Mucosa of gallbladder (tissue), 1 donor: ENCODE data around the gene GLDN. TPM values are rescaled to one million over a fixed set of nuclear protein-coding genes. Genes with fewer than 3 reads are reported as not detected.
"Not testable (repeated sequence)": the region's sequence is repeated elsewhere in the genome, so short reads cannot be mapped to it uniquely, and the experiment has no call there.

Experiments
- DNase-seq: peaks from one replicate; pipeline ENCODE4 v3.0.0-alpha.2; 2020; ENCODE audit warnings: low spot score
- total RNA-seq: library from RNA; stranded (reverse); gene quantifications from one replicate; pipeline ENCODE4 v1.2.1, GENCODE V29; 2021
- donor health status: DM: no; HTN: no; CAD: no.

GLDN gene
- total RNA-seq, 1 donor from 2014 or later = 20.7 TPM

GRCh38 chr15:51387699-51388041 is 46.2 kb downstream of the GLDN start:
- no peak for DNase-seq

DNA sequence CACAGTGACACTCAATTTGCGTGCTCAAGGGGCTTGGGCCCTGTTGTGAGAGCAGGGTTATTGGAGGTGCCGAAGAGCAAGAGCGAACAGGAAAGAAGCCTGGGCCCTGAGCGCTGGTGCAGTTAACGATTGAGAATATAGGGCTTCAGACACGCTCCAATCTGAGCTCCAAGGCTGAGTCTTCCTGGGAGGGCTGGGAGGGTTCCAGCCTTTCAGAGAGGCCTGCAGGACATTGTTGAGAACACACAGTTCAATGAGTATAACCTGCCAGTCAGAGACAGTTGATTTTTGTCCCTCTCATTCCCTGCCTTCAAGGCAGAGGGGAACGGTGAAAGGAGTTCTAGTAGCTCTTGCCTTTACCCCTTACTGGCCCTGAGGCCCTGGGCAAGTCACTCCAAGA is 47.3 kb downstream of the GLDN start:
- DNase-seq = no peak

DNA sequence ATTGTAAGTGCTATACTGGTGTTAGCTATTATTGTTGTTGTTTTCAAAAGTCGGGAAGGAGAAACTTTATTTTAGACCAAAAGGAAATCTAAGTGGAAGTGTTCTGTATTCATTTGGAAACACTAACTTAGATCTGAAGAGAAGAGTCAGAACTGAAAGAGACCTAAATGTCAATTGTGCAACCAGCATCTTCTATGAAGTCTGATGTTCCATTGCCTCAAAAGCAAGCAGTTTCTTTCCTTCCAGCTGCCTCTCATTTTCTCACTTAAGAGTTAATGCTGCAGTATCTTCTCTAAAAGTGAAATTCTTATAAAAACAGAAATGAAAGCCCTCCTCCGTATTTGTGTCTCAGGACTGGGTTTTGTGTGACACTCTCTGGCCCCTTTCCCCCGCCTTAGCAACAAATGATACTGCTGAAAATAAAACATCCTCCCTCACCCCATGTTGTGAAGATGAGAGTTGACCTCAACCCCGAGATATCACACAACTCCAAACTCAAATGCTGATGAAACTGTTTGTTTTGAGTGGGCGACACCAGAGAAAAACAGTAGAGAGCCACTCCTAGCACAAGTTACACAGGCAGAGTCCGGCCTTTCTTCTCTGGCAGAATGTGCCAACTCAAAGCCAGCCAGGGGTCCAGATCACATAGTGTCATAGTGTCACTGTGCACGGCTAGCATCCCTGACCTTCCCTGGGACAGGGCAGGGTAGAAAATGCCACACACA is 48.9 kb downstream of the GLDN start:
- DNase-seq = no peak

DNA sequence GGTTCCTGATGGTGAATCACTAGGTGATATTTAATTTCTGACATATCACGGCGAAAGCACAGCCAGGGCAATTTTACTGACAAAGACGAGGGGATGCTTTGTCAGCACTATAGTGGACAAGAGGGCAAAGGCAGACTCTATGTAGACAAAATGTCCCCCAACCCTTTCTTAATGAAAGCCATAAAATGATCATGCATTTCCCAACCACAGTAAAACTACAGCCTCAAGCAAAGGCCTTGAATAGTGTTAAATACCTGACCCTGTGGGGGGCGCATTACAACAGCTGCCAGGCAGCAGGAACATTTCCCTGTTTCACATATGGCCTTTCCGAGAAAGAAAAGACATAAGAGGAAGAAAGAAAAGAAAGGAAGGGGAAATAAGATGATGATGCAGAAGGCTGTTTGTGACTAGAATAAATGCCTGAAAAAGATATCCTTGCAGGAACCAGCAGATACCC is 49.5 kb downstream of the GLDN start:
- DNase-seq = no peak

- no peak for DNase-seq
These were observed 55.5 kb downstream of the GLDN start for GRCh38 chr15:51396921-51397320.

- no peak for DNase-seq
These were observed 57.2 kb downstream of the GLDN start for GRCh38 chr15:51398626-51399025.

DNA sequence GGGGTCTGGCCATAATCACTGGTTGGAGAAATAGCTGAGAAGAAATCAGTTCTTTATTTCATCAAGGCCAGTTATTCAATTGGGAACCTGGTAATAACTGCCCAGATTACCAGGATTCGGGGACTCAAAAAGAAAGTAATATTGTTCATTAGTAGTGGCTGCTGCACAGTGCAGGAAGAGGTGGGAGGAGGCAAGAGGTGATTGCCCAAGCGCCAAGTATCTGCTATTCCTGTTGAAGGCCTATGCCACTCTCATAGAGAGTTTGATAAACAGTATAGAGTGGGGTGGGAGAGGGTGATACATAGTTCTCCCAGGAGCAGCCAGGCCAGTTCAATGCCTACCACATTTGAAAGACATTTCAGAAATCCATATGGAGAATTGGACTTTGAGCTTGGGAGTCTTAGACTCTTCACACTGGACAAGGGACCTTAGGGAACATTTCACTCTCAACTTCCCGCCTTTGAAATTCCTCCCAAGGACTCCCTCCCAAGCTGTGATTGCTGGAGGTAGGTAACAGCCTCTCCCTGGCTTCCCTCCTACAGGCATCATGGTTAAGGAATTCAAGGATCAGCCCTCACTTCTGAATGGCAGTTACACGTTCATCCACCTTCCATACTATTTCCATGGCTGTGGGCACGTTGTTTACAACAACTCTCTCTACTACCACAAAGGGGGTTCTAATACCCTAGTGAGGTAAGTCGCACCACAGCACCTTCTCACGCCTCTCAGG is 59.8 kb downstream of the GLDN start:
- DNase-seq = no peak

GRCh38 chr15:51401872-51402517 is 60.5 kb downstream of the GLDN start:
- peak; percentile 34 for DNase-seq

DNA sequence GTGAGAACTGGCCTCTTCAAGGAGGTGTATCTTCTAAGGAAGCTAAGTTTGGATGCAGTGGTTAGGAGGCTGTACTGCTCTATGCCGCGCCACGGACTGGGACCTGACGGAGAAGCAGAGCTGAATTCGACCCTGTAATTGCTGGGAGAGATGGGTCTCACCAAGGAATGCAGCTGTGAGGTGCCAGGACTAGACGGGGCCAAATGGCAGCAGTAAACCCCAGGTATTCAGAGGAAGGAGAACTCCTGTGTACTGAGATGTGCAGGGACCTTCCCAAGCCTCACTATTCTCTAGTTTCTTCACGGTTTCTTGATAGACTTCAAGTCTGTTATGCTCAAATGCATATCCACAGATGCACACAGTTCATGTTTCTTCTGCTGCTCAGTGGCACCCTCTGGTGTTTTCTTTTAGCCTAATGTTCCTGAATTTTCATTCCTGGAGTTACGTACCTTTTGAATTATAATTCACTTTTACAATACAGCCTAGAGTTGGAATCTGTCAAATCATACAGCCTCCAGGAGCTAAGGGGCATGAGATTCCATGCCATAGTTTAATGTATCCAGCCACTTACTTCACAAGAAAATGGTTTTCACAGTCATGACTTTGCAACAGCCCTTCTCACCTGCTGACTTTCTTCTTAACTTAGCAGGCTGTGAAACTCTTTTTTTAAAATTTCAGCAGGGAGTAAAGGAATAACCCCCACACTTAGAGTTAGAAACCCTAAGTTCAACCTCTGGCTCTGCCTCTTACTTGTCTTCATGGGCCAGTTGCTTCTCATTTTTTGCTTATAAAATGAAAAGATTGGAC is 61.8 kb downstream of the GLDN start:
- DNase-seq = no peak

DNA sequence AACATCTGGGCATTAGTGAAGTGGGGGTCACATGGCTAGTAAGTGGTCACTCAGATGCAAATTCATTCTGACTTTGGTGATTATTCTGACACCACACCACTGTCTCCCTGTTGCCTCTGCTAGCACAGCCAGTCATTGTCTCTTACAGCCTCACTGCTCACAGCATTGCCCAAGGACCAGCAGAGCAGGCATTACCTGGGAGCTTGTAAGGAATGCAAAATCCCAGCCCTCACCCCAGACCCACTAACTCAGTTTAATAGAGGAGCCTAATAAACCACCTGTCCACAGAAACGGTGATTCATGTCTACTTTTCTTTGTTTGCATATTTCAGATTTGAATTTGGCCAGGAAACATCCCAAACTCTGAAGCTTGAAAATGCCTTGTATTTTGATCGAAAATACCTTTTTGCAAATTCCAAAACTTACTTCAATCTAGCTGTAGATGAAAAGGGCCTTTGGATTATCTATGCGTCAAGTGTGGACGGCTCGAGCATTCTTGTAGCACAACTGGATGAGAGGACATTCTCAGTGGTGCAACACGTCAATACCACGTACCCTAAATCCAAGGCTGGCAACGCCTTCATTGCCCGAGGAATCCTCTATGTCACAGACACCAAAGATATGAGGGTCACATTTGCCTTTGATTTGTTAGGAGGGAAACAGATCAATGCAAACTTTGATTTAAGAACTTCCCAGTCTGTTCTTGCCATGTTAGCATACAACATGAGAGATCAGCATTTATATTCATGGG is 62.7 kb downstream of the GLDN start:
- no peak for DNase-seq

DNA sequence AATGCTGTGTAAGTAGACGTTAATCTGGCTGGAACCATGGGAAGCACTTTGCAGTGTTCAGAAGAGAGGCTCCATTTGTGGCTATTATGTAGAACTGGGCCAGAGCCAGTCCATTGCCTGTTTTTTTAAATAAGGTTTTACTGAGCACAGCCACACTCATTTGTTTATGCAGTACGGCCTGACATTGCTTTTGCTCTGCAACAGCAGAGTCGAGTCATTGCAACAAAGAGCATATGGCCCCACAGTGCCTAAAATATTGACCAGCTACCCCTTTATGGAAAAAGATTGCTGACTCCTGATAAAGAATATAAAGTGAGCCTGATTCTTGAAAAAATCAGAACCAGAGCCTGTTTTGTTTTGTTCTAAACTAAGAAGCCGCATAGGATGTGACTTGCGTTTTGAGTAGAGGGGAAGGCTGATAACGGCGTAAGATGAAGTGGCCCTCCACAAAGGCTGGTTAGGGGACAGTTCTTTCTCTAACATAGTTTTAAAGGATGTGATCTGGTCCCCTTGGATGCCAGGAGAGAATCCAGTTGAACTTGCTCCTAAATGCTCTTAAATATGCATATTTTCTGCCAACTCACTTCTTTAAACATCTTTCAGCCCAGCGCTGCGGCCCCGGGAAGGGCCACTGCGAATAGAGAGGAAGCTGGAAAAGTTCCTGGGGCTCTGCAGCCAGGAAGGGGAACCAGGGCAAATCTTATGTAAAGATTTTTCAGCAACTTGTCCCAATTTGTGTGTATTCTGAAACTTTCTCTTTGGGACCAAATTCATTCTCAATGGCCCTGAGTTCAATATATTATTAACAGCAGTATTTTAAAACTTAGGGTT is 64.5 kb downstream of the GLDN start:
- DNase-seq = no peak

DNA sequence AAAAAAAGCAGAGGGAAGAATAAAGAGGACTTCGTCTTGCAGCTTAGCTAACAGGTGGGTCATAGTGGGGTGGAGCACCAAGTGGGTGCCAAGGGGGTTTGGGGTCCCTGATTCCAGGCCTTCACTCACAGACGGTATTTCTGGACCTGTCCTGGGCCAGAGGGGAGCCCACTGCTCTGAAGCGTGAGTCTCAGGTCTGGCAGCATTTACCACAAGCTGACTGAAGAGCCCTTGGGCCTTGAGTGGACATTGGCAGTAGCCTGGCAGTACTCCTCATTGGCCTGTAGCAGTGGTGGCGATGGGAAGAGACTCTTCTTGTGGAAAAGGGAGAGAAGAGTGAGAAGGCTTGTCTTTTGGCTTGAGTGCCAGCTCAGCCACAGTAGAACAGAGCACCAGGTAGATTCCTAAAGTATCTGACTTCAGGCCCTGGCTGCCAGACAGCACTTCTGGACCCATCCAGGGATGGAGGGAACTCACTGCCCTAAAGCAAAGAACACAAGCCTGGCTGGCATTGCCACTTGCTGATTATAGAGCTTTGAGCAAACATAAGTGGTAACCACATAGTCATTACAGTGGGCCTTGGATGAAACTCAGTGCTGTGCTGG is 72.9 kb downstream of the GLDN start:
- no peak for DNase-seq

DNA sequence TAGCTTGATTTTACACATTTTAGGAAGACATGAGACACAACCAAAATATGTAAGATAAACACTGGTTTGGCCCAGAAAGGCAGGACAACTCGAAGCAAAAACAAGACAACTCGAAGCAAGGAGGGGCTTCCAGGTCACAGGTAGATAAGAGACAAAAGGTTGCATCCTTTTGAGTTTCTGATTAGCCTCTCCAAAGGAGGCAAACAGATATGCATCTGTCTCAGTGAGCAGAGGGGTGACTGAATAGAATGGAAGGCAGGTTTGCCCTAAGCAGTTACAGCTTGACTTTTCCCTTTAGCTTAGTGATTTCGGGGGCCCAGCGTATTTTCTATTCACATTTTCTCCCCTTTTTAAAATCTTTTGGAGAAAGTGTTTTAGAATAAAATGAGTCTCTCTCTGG is 74.7 kb downstream of the GLDN start:
- no peak for DNase-seq

DNA sequence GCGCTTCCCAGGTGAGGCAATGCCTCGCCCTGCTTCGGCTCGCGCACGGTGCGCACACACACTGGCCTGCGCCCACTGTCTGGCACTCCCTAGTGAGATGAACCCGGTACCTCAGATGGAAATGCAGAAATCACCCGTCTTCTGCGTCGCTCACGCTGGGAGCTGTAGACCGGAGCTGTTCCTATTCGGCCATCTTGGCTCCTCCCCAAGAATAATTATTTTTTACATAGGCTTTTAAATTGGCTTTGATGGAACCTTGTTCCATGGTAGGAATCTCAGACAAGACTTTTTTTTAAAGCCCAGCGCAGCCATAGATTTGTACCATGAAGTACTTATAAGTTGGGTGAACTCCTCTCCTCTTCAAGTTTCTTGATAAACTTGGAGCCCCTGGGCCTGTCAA is 81.6 kb downstream of the GLDN start:
- DNase-seq = not testable (repeated sequence)

DNA sequence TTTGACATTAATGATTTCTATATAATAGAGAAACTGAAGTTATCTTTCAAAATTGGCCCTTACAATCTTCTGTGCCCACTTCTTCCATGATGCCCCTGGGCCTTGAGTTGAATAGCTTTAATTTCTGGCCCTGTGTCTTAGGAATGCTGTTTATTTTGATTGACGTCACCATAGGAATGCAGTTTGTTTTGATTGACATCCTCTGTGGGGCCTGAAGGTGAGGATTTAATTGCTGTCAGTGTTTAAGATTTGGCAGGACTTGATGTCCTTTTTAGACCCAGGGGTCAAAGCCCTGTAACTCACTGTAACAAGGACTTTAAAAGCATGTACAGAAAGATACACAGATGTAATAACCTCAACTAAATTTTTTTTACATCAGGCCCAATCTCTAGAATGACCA is 83.3 kb downstream of the GLDN start:
- no peak for DNase-seq

- no peak for DNase-seq
These were observed 84.1 kb downstream of the GLDN start for GRCh38 chr15:51425517-51426040.

DNA sequence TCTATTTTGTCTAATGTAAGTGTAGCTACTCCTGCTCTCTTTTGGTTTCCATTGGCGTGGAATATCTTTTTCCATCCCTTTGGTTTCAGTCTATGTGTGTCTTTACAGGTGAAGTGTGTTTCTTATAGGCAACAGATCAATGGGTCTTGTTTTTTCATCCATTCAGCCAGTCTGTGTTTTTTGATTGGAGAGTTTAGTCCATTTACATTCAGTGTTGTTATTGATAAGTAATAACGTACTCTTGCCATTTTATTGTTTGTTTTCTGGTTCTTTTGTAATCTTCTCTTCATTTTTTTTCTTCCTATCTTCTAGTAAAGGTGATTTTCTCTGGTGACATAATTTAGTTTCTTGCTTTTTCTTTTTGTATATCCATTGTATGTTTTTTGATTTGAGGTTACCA is 97.1 kb downstream of the GLDN start:
- DNase-seq = no peak

DNA sequence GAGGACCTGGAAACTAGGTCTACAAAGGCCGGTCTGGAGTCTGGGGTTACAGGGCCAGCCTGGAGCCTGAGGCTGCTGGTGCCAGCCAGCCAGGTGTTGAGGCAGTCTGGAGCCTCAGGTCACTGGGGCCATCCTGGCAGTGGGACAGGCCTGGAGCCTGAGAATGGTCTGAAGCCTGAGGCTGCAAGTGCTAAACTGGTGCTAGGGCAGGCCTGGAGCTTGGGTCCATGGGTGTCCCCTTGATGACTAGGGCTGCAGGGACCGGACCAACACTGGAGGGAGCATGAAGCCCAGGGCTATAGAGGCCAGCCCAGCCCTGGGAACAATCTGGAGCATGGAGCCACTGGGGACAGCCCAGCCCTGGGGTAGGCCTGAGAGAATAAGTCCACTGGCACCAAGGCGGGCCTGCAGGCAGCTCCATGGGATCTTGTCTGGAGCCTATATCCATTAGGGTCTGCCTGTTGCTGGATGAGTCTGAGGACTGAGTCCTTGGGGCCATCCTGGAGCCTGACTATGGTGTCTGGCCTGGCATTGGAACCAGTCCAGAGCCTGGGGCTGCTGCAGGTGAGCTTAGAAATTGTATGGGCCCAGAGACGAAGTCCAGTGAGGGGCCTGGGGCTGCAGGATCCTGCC is 101.9 kb downstream of the GLDN start:
- DNase-seq = no peak

DNA sequence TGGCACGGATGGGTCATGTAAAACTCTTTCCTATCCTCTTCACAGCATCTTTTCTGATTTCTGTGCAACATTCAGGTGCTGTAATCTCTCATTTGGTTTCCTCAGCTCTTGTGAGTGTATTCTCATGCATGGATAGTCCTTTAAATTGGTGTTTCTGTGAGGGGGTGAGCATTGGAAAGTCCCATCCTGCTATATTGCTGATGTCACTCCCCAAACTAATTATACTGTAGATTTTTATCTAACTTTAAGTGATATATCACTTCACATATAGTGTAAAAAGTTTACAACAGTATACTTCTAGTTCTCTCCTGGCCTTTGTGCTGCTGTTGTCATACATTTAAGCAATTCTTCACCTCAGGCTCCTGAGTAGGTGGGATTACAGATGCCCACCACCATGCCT is 102.7 kb downstream of the GLDN start:
- no peak for DNase-seq
